OCI-LY3 (cell line): ENCODE results near the gene NAT10.
A peak's percentile ranks its signal among the peaks of the same experiment; 100 is the strongest.
"Not testable (repeated sequence)": the region's sequence is repeated elsewhere in the genome, so short reads cannot be mapped to it uniquely, and the experiment has no call there.

ENCODE experiments used
- H2AFZ ChIP-seq: fragments of 200-600, 300-600 bp; shearing (Covaris generic); 2 replicates; pipeline ENCODE4 v1.6.0; 2014; ENCODE audit warnings: antibody characterized with exemption, low read depth, low read length
- H3K27ac ChIP-seq: fragments of 200-600, 300-600 bp; sonication (generic); 2 replicates; pipeline ENCODE4 v1.5.1; 2014; ENCODE audit warnings: mild to moderate bottlenecking, low read length, moderate library complexity, mixed read lengths
- H3K27me3 ChIP-seq: fragments of 200-600, 300-600 bp; sonication (generic); 2 replicates; pipeline ENCODE4 v1.6.1; 2014; ENCODE audit warnings: low read depth, low read length, mixed read lengths
- H3K36me3 ChIP-seq: fragments of 200-600, 300-600 bp; sonication (generic); replicated peaks from 2 replicates; pipeline ENCODE3; 2014; ENCODE audit warnings: low read depth, low read length, mixed read lengths
- H3K4me1 ChIP-seq: fragments of 300-600, 200-600 bp; sonication (generic); 2 replicates; pipeline ENCODE4 v1.6.1; 2014; ENCODE audit warnings: low read length, mixed read lengths
- H3K4me2 ChIP-seq: fragments of 200-600, 300-600 bp; sonication (generic); 2 replicates; pipeline ENCODE4 v1.6.1; 2014; ENCODE audit warnings: low read length, mixed read lengths
- H3K4me3 ChIP-seq: fragments of 300-600, 200-600 bp; sonication (generic); 2 replicates; pipeline ENCODE4 v1.5.1; 2014; ENCODE audit warnings: antibody characterized with exemption, mild to moderate bottlenecking, low read length, moderate library complexity
- H3K79me2 ChIP-seq: fragments of 300-600, 200-600 bp; shearing (Covaris generic); 2 replicates; pipeline ENCODE4 v1.6.1; 2014; ENCODE audit warnings: mild to moderate bottlenecking, low read length, mixed read lengths
- H3K9ac ChIP-seq: fragments of 300-600, 200-600 bp; shearing (Covaris generic); 2 replicates; pipeline ENCODE4 v1.6.0; 2014; ENCODE audit warnings: mild to moderate bottlenecking, low read length, moderate library complexity
- H3K9me3 ChIP-seq: fragments of 200-600, 300-600 bp; shearing (Covaris generic); 2 replicates; pipeline ENCODE4 v1.6.1; 2014; ENCODE audit warnings: low read length, mixed read lengths; ENCODE audit not compliant: insufficient read depth
- H4K20me1 ChIP-seq: fragments of 200-600, 300-600 bp; sonication (generic); 2 replicates; pipeline ENCODE4 v1.6.1; 2016; ENCODE audit warnings: low read length, mixed read lengths; ENCODE audit not compliant: insufficient read depth
- EZH2phosphoT487 ChIP-seq: fragments of 200-600 bp; shearing (Covaris generic); IDR thresholded peaks from 2 replicates; pipeline ENCODE4 v1.6.1; 2018; ENCODE audit warnings: antibody characterized with exemption, mixed run types, low read depth
- TF ChIP-seq, protein P1 (sequence below): fragments of 200-600, 300-600 bp; sonication (generic); IDR thresholded peaks from 2 replicates; pipeline ENCODE4 v1.5.1; 2014; ENCODE audit warnings: antibody characterized with exemption, low read length, low read depth

The NAT10 gene

DNA sequence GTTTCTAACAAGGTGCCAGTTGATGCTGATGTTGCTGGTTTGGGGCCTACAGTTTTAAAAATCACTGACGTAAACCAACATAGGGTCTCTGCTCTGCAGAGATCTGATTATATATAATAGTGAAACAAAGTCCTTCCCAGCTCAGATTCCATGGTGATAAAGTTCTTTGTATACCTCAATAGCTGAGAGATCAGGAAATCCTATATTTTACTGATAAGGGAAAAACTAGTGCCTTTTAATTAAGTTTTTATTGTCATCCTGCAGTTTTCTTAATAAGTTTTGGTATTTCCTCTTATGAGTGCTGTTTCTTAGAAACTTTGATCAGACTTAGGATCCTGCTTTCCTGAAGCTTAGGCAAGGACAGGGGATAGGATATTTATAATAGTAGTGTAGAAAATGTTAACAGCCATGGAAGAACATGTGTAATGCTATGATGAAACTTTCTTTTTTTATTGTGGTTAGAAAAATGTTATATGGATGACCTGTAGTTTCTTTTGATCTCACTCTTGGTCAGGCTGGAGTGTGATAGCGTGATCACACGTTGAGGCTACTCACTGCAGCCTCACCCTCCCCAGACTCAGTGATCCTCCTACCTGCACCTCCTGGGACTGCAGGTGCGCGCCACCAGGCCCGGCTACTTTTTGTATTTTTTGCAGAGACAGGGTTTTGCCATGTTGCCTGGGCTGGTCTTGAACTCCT is 39.8 kb upstream of the NAT10 start:
- Histone ChIP-seq H3K4me1 (peaks cover 29% of the 10 kb centered on the region), H3K27me3 (no peaks in the 10 kb centered on the region), H3K4me3 (no peak overlapping the region), H3K4me2 (no peak overlapping the region), H3K79me2 (peaks cover 100% of the 10 kb centered on the region), H3K36me3 (peaks cover 30% of the 10 kb centered on the region), H4K20me1 (peaks cover 91% of the 10 kb centered on the region), H3K27ac (no peak overlapping the region), H2AFZ (no peak overlapping the region), H3K9me3 (no peaks in the 10 kb centered on the region), H3K9ac (no peak overlapping the region)
- no peak for TF ChIP-seq EZH2phosphoT487
- TF ChIP-seq, protein P1, sequence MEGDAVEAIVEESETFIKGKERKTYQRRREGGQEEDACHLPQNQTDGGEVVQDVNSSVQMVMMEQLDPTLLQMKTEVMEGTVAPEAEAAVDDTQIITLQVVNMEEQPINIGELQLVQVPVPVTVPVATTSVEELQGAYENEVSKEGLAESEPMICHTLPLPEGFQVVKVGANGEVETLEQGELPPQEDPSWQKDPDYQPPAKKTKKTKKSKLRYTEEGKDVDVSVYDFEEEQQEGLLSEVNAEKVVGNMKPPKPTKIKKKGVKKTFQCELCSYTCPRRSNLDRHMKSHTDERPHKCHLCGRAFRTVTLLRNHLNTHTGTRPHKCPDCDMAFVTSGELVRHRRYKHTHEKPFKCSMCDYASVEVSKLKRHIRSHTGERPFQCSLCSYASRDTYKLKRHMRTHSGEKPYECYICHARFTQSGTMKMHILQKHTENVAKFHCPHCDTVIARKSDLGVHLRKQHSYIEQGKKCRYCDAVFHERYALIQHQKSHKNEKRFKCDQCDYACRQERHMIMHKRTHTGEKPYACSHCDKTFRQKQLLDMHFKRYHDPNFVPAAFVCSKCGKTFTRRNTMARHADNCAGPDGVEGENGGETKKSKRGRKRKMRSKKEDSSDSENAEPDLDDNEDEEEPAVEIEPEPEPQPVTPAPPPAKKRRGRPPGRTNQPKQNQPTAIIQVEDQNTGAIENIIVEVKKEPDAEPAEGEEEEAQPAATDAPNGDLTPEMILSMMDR = no peak

DNA sequence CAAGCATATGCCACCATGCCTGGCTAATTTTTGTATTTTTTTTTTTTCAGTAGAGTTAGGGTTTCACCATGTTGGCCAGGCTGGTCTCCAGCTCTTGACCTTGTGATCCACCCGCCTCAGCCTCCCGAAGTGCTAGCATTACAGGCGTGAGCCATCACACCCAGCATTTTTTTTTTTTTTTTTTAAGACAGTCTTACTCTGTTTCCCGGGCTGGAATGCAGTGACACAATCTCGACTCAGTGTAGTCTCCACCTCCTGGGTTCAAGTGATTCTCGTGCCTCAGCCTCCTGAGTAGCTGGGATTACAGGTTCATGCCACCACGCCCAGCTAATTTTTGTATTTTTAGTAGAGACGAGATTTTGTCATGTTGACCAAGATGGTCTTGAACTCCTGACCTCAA is 38.7 kb upstream of the NAT10 start:
- not testable (repeated sequence) for H3K9ac ChIP-seq, H2AFZ ChIP-seq, H3K9me3 ChIP-seq, H3K27me3 ChIP-seq
- H3K4me3 ChIP-seq = peak overlapping the region; percentile 3; the same call in 1 of the 2 replicates
- H3K36me3 ChIP-seq = peaks cover 28% of the 10 kb centered on the region
- H3K4me2 ChIP-seq = peak overlapping the region; percentile 44
- peaks cover 100% of the 10 kb centered on the region for H3K79me2 ChIP-seq
- peaks cover 29% of the 10 kb centered on the region for H3K4me1 ChIP-seq
- peak overlapping the region; percentile 59 for H3K27ac ChIP-seq
- H4K20me1 ChIP-seq = peaks cover 93% of the 10 kb centered on the region

DNA sequence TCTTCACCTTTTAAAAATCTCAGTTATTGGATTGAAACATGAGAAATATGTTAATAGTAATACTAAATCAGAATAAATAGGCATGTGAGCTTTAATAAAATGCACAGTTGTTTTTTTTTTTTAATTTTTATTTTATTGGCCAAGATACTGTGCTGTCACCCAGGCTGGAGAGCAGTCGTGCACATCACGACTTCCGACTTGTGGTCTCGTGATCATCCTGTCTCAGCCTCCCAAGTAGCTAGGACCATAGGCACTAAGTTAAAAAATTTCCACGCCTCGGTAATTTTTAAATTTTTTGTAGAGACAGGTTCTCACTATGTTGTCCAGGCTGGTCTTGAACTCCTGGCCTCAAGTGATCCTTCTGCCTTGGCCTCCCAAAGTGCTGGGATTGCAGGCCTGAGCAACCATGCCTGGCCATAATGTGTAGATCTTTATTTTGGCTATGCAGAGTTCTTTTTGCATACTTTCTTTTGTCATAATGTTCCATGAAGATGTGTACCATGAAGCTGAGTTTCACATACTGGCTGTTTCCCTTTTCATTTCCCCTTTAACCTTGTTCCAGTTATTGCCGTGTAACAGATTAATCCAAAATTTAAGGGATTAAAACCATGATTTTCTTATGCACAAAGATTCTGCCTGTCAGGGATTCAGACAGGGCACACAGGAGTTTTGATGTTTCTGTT is 37.9 kb upstream of the NAT10 start:
- H4K20me1 ChIP-seq = peaks cover 92% of the 10 kb centered on the region
- TF ChIP-seq EZH2phosphoT487 = no peak
- TF ChIP-seq, protein P1 = no peak
- peak overlapping the region; percentile 3; the same call in 1 of the 2 replicates for H3K4me3 ChIP-seq
- H3K4me2 ChIP-seq = peak overlapping the region; percentile 44
- no peaks in the 10 kb centered on the region for H3K9me3 ChIP-seq
- peaks cover 100% of the 10 kb centered on the region for H3K79me2 ChIP-seq
- 0 out of 2 replicates have a peak overlapping the region, but pooled peaks have one; percentile 5 for H3K9ac ChIP-seq
- no peaks in the 10 kb centered on the region for H3K27me3 ChIP-seq
- no peak overlapping the region for H2AFZ ChIP-seq
- H3K27ac ChIP-seq = peak overlapping the region; percentile 59
- H3K4me1 ChIP-seq = peaks cover 29% of the 10 kb centered on the region
- peaks cover 29% of the 10 kb centered on the region for H3K36me3 ChIP-seq

DNA sequence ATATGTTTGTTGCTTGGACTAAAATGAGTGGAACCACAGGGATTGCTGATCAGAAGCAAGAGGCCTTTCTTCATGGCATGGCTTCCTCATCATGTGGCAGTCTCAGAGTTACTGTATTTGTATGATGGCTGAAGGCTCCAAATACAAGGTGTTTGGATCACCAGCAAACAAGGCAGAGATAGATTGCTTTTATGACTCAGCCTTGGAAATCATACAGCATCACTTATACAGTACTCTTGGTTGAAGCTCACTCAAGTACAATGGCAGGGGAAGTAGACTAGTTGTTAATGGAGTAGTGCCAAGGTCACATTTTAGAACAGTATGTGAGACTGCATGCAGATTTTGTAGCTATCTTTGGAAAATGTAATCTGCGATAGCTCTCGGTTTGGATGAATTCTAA is 37.3 kb upstream of the NAT10 start:
- TF ChIP-seq EZH2phosphoT487 = no peak
- TF ChIP-seq, protein P1 = no peak
- Histone ChIP-seq H4K20me1 (peaks cover 92% of the 10 kb centered on the region), H3K36me3 (peaks cover 32% of the 10 kb centered on the region), H3K9me3 (no peaks in the 10 kb centered on the region), H3K4me1 (peaks cover 29% of the 10 kb centered on the region), H3K9ac (0 out of 2 replicates have a peak overlapping the region, but pooled peaks have one; percentile 5), H3K4me2 (peak overlapping the region; percentile 44), H2AFZ (no peak overlapping the region), H3K27ac (peak overlapping the region; percentile 59), H3K4me3 (no peak overlapping the region), H3K79me2 (peaks cover 100% of the 10 kb centered on the region), H3K27me3 (no peaks in the 10 kb centered on the region)

DNA sequence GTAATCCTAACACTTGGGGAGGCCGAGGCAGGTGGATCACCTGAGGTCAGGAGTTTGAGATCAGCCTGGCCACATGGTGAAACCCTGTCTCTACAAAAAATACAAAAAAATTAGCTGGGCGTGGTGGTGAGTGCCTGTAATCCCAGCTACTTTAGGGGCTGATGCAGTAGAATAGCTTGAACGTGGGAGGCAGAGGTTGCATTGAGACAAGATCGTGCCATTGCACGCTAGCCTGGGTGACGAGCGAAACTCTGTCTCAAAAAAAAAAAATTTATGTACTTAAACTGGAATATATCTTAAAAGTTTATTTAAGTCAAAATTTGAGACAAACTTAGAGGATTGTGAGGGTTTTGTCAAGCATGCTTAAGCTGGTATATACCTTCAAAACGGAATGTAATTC is 34.1 kb upstream of the NAT10 start:
- H2AFZ ChIP-seq, H3K9ac ChIP-seq: not testable (repeated sequence)
- peaks cover 22% of the 10 kb centered on the region for H3K4me1 ChIP-seq

More for the DNA sequence above, 34.1 kb upstream of the NAT10 start:
- H3K4me3 ChIP-seq, H3K27ac ChIP-seq, H3K9me3 ChIP-seq, H3K4me2 ChIP-seq, H3K27me3 ChIP-seq: not testable (repeated sequence)
- peaks cover 41% of the 10 kb centered on the region for H3K36me3 ChIP-seq
- H4K20me1 ChIP-seq = peaks cover 68% of the 10 kb centered on the region
- peaks cover 99% of the 10 kb centered on the region for H3K79me2 ChIP-seq
